Effector CD4-positive, alpha-beta T cell (primary cell): ENCODE data around the gene FBXL2.
"Not testable (repeated sequence)": the region's sequence is repeated elsewhere in the genome, so short reads cannot be mapped to it uniquely, and the experiment has no call there.

ENCODE experiments used
- DNase-seq: peaks from one replicate; pipeline ENCODE4 v3.0.0-alpha.2; 2020

FBXL2 gene

GRCh38 chr3:33388374-33389100, 111.3 kb downstream of the FBXL2 start:
- DNase-seq, result no peak

- no peak for DNase-seq
Observed at GRCh38 chr3:33389908-33390307, 112.7 kb downstream of the FBXL2 start.

- no peak for DNase-seq
Observed at GRCh38 chr3:33391255-33391995, 114.2 kb downstream of the FBXL2 start.

- DNase-seq, result no peak
Observed at GRCh38 chr3:33392144-33392543, 114.9 kb downstream of the FBXL2 start.

- no peak for DNase-seq
Observed at GRCh38 chr3:33392703-33393125, 115.5 kb downstream of the FBXL2 start.

- no peak for DNase-seq
Observed at GRCh38 chr3:33394403-33395054, 117.3 kb downstream of the FBXL2 start.

- no peak for DNase-seq
Observed at GRCh38 chr3:33395900-33396299, 118.7 kb downstream of the FBXL2 start.

- DNase-seq, result no peak
Observed at GRCh38 chr3:33398410-33398809, 121.2 kb downstream of the FBXL2 start.

- no peak for DNase-seq
Observed at GRCh38 chr3:33401781-33402180, 124.5 kb downstream of the FBXL2 start.

- no peak for DNase-seq
Observed at GRCh38 chr3:33402936-33403335, 125.7 kb downstream of the FBXL2 start.

GRCh38 chr3:33403756-33404155, 126.5 kb downstream of the FBXL2 start:
- DNase-seq, result no peak

- not testable (repeated sequence) for DNase-seq
Observed at GRCh38 chr3:33410816-33411215, 133.6 kb downstream of the FBXL2 start.

GRCh38 chr3:33417066-33417673, 139.9 kb downstream of the FBXL2 start:
- DNase-seq, result no peak

GRCh38 chr3:33419948-33420347, 142.7 kb downstream of the FBXL2 start:
- no peak for DNase-seq

GRCh38 chr3:33420966-33421365, 143.7 kb downstream of the FBXL2 start:
- DNase-seq, result no peak

GRCh38 chr3:33424606-33425452, 147.6 kb downstream of the FBXL2 start:
- no peak for DNase-seq

- DNase-seq, result no peak
Observed at GRCh38 chr3:33425453-33425852, 148.2 kb downstream of the FBXL2 start.

GRCh38 chr3:33426068-33426467, 148.8 kb downstream of the FBXL2 start:
- DNase-seq, result no peak

GRCh38 chr3:33426630-33427317, 149.5 kb downstream of the FBXL2 start:
- no peak for DNase-seq

- no peak for DNase-seq
Observed at GRCh38 chr3:33428734-33429133, 151.5 kb downstream of the FBXL2 start.

GRCh38 chr3:33429306-33429705, 152.1 kb downstream of the FBXL2 start:
- DNase-seq, result not testable (repeated sequence)

GRCh38 chr3:33430061-33430460, 152.8 kb downstream of the FBXL2 start:
- no peak for DNase-seq
